HG02973 (cell line): ENCODE results near the gene MPDU1.
A peak's percentile ranks its signal among the peaks of the same experiment; 100 is the strongest.

Experiments
- ATAC-seq: cut with Tn5 transposase; IDR thresholded peaks from one replicate; pipeline ENCODE4 v1.9.1; 2021; ENCODE audit warnings: moderate library complexity; ENCODE audit not compliant: unreplicated experiment

Gene MPDU1

GRCh38 chr17:7583253-7584109 is at the start of gene MPDU1:
MPDU1 (plus strand) TSS chr17:7583852; CDS start chr17:7583863, 11 bp downstream.
- ATAC-seq: peak; percentile 49

GRCh38 chr17:7538050-7538449 is 45.6 kb upstream of the MPDU1 start:
- no peak for ATAC-seq

- ATAC-seq: no peak
These were observed 44.6 kb upstream of the MPDU1 start for GRCh38 chr17:7538891-7539545.

- ATAC-seq: no peak
These were observed 42.5 kb upstream of the MPDU1 start for GRCh38 chr17:7541074-7541621.

- no peak for ATAC-seq
These were observed 38.7 kb upstream of the MPDU1 start for GRCh38 chr17:7544911-7545310.

- no peak for ATAC-seq
These were observed 34.9 kb upstream of the MPDU1 start, which contains the start of gene TNFSF12 for GRCh38 chr17:7548585-7549400. TNFSF12 (plus strand) TSS chr17:7549058; CDS start chr17:7549154, 96 bp downstream.

GRCh38 chr17:7549401-7550055 is 34.1 kb upstream of the MPDU1 start:
- ATAC-seq: no peak

GRCh38 chr17:7550344-7550743 is 33.3 kb upstream of the MPDU1 start:
- ATAC-seq: no peak

- ATAC-seq: no peak
These were observed 32.3 kb upstream of the MPDU1 start for GRCh38 chr17:7551396-7551795.

GRCh38 chr17:7552621-7553051 is 31.0 kb upstream of the MPDU1 start:
- ATAC-seq: no peak

- no peak for ATAC-seq
These were observed 30.3 kb upstream of the MPDU1 start for GRCh38 chr17:7553356-7553755.

- ATAC-seq: no peak
These were observed 28.2 kb upstream of the MPDU1 start for GRCh38 chr17:7555320-7555948.

- no peak for ATAC-seq
These were observed 27.0 kb upstream of the MPDU1 start for GRCh38 chr17:7556627-7557026.

GRCh38 chr17:7557147-7557764 is 26.4 kb upstream of the MPDU1 start:
- ATAC-seq: no peak

GRCh38 chr17:7557775-7558543 is 25.7 kb upstream of the MPDU1 start:
- ATAC-seq: no peak

- no peak for ATAC-seq
These were observed 24.9 kb upstream of the MPDU1 start, which contains the start of gene TNFSF13 for GRCh38 chr17:7558544-7559319. TNFSF13 (plus strand) TSS chr17:7558750; CDS start chr17:7559040, 290 bp downstream.

GRCh38 chr17:7559320-7560171 is 24.1 kb upstream of the MPDU1 start:
- no peak for ATAC-seq
